Endothelial cell of umbilical vein (primary cell): ENCODE results near the gene TMEM40. TPM values are rescaled to one million over a fixed set of nuclear protein-coding genes. Genes with fewer than 3 reads are reported as not detected.

Experiments
- BruUV-seq: library from RNA; stranded (reverse); fragments of 400-500 nt; replicated peaks from 2 replicates; lab custom pipeline; 2021; lab: Mats Ljungman, UMichigan
- CTCF ChIA-PET: fragments of 300-600, 350-600 bp; sonication (Branson Sonifier 250); formaldehyde crosslinking; loops from one replicate; lab custom pipeline; 2021; ENCODE audit warnings: antibody characterized with exemption, inconsistent platforms; lab: Charles Lee
- POLR2A ChIA-PET: fragments of 300-600, 350-600 bp; sonication (Branson Sonifier 250); formaldehyde crosslinking; loops from one replicate; lab custom pipeline; 2021; ENCODE audit warnings: antibody characterized with exemption, inconsistent platforms; lab: Charles Lee
- DNase-seq: peaks from one replicate; pipeline ENCODE4 v3.0.0-alpha.2; 2011; ENCODE audit warnings: low read depth, low spot score
- FAIRE-seq: peaks from 2 replicates; lab custom pipeline; 2011; peaks lifted over from hg19 to GRCh38; lab: Jason Lieb, UNC
- H2AFZ ChIP-seq: 2 replicates; pipeline ENCODE4 v1.6.0; 2012; ENCODE audit warnings: low read depth, low read length, control low read depth, inconsistent platforms
- H3K27ac ChIP-seq: 2 replicates; pipeline ENCODE4 v1.5.1; 2011; ENCODE audit warnings: low read depth, mild to moderate bottlenecking, control low read depth, low read length, moderate library complexity; ENCODE audit not compliant: insufficient read depth
- H3K27me3 ChIP-seq, 2 experiments: 2 replicates each; pipeline versions ENCODE4 v1.6.0 to v1.6.1; 2011; ENCODE audit warnings: low read length in 2 of 2, mixed read lengths in 1 of 2; ENCODE audit not compliant: control insufficient read depth in 2 of 2, insufficient read depth in 2 of 2
- H3K36me3 ChIP-seq, 2 experiments: 2 replicates in 1 of 2; 3 replicates in 1 of 2; pipeline ENCODE4 v1.5.1; 2011; ENCODE audit warnings: low read length in 2 of 2, mild to moderate bottlenecking in 1 of 2, moderate library complexity in 1 of 2; ENCODE audit not compliant: control insufficient read depth in 2 of 2, insufficient read depth in 2 of 2; ENCODE audit errors: extremely low read depth in 1 of 2
- H3K4me1 ChIP-seq: 3 replicates; pipeline ENCODE4 v1.5.1; 2011; ENCODE audit warnings: mild to moderate bottlenecking, low read length; ENCODE audit not compliant: control insufficient read depth, insufficient read depth; ENCODE audit errors: extremely low read depth
- H3K4me2 ChIP-seq: 2 replicates; pipeline ENCODE4 v1.6.1; 2011; ENCODE audit warnings: low read length, control low read depth, mixed read lengths; ENCODE audit not compliant: insufficient read depth
- H3K4me3 ChIP-seq, 3 experiments: fragments of 200-600 bp in 1 of 3; sonication (generic), shearing (Covaris generic) in 1 of 3; replicated peaks in 1 of 3; 2 replicates each; pipeline ENCODE4 v1.5.1; 2011 to 2016; ENCODE audit warnings: control low read depth in 3 of 3, low read length in 3 of 3, mild to moderate bottlenecking in 2 of 3, inconsistent platforms in 1 of 3, low read depth in 1 of 3, moderate library complexity in 1 of 3; ENCODE audit not compliant: insufficient read depth in 1 of 3
- H3K79me2 ChIP-seq: 2 replicates; pipeline ENCODE4 v1.6.0; 2012; ENCODE audit warnings: low read length, inconsistent platforms; ENCODE audit not compliant: control insufficient read depth, insufficient read depth
- H3K9ac ChIP-seq: replicated peaks from 2 replicates; pipeline ENCODE3; 2011; ENCODE audit warnings: low read length, control low read depth; ENCODE audit not compliant: insufficient read depth; ENCODE audit errors: extremely low read depth
- H3K9me1 ChIP-seq: replicated peaks from 3 replicates; pipeline ENCODE4 v1.6.0; 2011; ENCODE audit warnings: mild to moderate bottlenecking, low read length; ENCODE audit not compliant: control insufficient read depth, insufficient read depth; ENCODE audit errors: extremely low read depth
- H3K9me3 ChIP-seq: replicated peaks from 2 replicates; pipeline ENCODE4 v1.5.1; 2012; ENCODE audit warnings: low read length, inconsistent platforms; ENCODE audit not compliant: control insufficient read depth, insufficient read depth
- H4K20me1 ChIP-seq: replicated peaks from 2 replicates; pipeline ENCODE3; 2011; ENCODE audit warnings: mild to moderate bottlenecking, low read length; ENCODE audit not compliant: control insufficient read depth, insufficient read depth; ENCODE audit errors: extremely low read depth
- CTCF ChIP-seq, 2 donors: IDR thresholded peaks; 1 replicate in 1 of 2; 2 replicates in 1 of 2; pipeline ENCODE4 v1.5.1; 2011; ENCODE audit warnings: low read length in 2 of 2, mild to moderate bottlenecking in 2 of 2, moderate library complexity in 2 of 2, control low read depth in 1 of 2, inconsistent platforms in 1 of 2, low read depth in 1 of 2; ENCODE audit not compliant: insufficient read depth in 1 of 2; ENCODE audit errors: extremely low read depth in 1 of 2
- EZH2 ChIP-seq: IDR thresholded peaks from 2 replicates; pipeline ENCODE4 v1.6.1; 2012; ENCODE audit warnings: borderline replicate concordance, low read depth, mild to moderate bottlenecking, moderate library complexity, low read length, inconsistent platforms; ENCODE audit not compliant: severe bottlenecking
- FOS ChIP-seq: IDR thresholded peaks from 2 replicates; pipeline ENCODE4 v1.6.1; 2011; ENCODE audit warnings: mild to moderate bottlenecking, low read length, moderate library complexity, borderline replicate concordance; ENCODE audit not compliant: insufficient read depth
- GATA2 ChIP-seq: IDR thresholded peaks from 2 replicates; pipeline ENCODE4 v1.7.0; 2011; ENCODE audit warnings: low read depth, mild to moderate bottlenecking, moderate library complexity, mixed read lengths, low read length; ENCODE audit not compliant: insufficient read length, insufficient read depth
- JUN ChIP-seq: IDR thresholded peaks from 2 replicates; pipeline ENCODE4 v1.6.1; 2011; ENCODE audit warnings: borderline replicate concordance, low read depth; ENCODE audit not compliant: insufficient read length, insufficient read depth
- MAX ChIP-seq: IDR thresholded peaks from 2 replicates; pipeline ENCODE4 v1.6.1; 2011; ENCODE audit not compliant: insufficient read depth, insufficient read length
- MYC ChIP-seq: IDR thresholded peaks from one replicate; pipeline ENCODE4 v1.6.1; 2011; ENCODE audit warnings: mild to moderate bottlenecking, low read depth, low read length
- POLR2A ChIP-seq: IDR thresholded peaks from 2 replicates; pipeline ENCODE4 v1.6.1; 2012; ENCODE audit warnings: low read depth, mild to moderate bottlenecking, control low read depth, low read length
- POLR2AphosphoS5 ChIP-seq: IDR thresholded peaks from 2 replicates; pipeline ENCODE4 v1.6.1; 2012; ENCODE audit warnings: low read depth, mild to moderate bottlenecking, control low read depth, low read length, moderate library complexity; ENCODE audit not compliant: insufficient read depth
- dilution Hi-C: fragments of 300-500 bp; cut with MboI; formaldehyde crosslinking; loops from one replicate; pipeline ENCODE4 v1.15.0; 2019; ENCODE audit warnings: low sequenced_read_pairs; ENCODE audit not compliant: extremely low pct_ligation_motif_present
- intact Hi-C: fragments of 100-400 bp; cut with micrococcal nuclease; formaldehyde crosslinking; loops from one replicate; pipeline ENCODE4 v1.10.0; 2022
- polyA plus RNA-seq, 4 experiments: library from polyadenylated mRNA; depleted of rRNA in 3 of 4; stranded (reverse) in 3 of 4; unstranded in 1 of 4; fragments of >200 nt; gene quantifications; 2 replicates each; pipeline versions ENCODE4 v1.2.1 to v1.2.3, GENCODE V29; 2011 to 2012; ENCODE audit warnings: missing spikeins in 1 of 4
- total RNA-seq: library from RNA; stranded (reverse); gene quantifications from 2 replicates; pipeline ENCODE4 v1.2.3, GENCODE V29; 2021

TMEM40 gene
- total and polyA plus RNA-seq, 2 donors (not counting 3 experiments of a cell fraction or from before 2014, with no cell fraction given): not detected

- no TSS peak for BruUV-seq
- Histone ChIP-seq H3K79me2 (no peaks in the 10 kb centered on the region), H4K20me1 (no peaks in the 10 kb centered on the region), H3K27me3 (no peaks in the 10 kb centered on the region), H3K9me3 (no peaks in the 10 kb centered on the region), H3K4me2 (no peak overlapping the region), H3K27ac (no peak overlapping the region), H3K9me1 (no peaks in the 10 kb centered on the region), H3K4me3 (no peak overlapping the region), H3K4me1 (peaks cover 5% of the 10 kb centered on the region), H2AFZ (no peak overlapping the region), H3K9ac (no peak overlapping the region), H3K36me3 (no peaks in the 10 kb centered on the region)
- intact Hi-C loops: no loop called here
- dilution Hi-C loops: no loop called here
- TF ChIP-seq MYC (no peak), POLR2AphosphoS5 (no peak), MAX (no peak), EZH2 (no peak), CTCF (IDR thresholded peaks at IDR 0.05; ENCODE audit: extremely low read depth in 1 of 2, insufficient read depth in 1 of 2, low read depth in 1 of 2, low read length in 2 of 2) (no peak), FOS (no peak), POLR2A (no peak), JUN (no peak), GATA2 (no peak)
- DNase-seq (no peak), FAIRE-seq (no peak)
- ChIA-PET POLR2A (no interaction called here), CTCF (interaction anchor here (1.3 kb wide), 1 partner anchor 54 kb away, joined by 3 read pairs; no protein-coding TSS in a partner anchor)
Observed at GRCh38 chr3:12756175-12756574, 2.9 kb downstream of the TMEM40 start.
